HL-60 (cell line): ENCODE data around the gene SEMA3B.

Experiments
- DNase-seq, 2 experiments: peaks; one replicate each; pipeline ENCODE4 v3.0.0-alpha.2; 2010 to 2020; ENCODE audit warnings: low read depth in 1 of 2, low spot score in 1 of 2
- H3K27ac ChIP-seq: fragments of 250-450 bp; sonication (Bioruptor Pico); replicated peaks from 2 replicates; pipeline ENCODE4 v1.5.1; 2020; ENCODE audit warnings: mild to moderate bottlenecking, moderate library complexity
- H3K27me3 ChIP-seq: fragments of 250-450 bp; sonication (Bioruptor Pico); 2 replicates; pipeline ENCODE4 v1.5.1; 2021; ENCODE audit warnings: mild to moderate bottlenecking, moderate library complexity; ENCODE audit not compliant: insufficient read depth, poor library complexity, severe bottlenecking
- H3K4me3 ChIP-seq: replicated peaks from 2 replicates; pipeline ENCODE4 v1.5.1; 2011; ENCODE audit warnings: mild to moderate bottlenecking, control low read depth, low read length; ENCODE audit not compliant: insufficient read depth
- CTCF ChIP-seq: IDR thresholded peaks from one replicate; pipeline ENCODE4 v1.5.1; 2011; ENCODE audit warnings: low read length, control low read depth, inconsistent platforms; ENCODE audit not compliant: insufficient read depth
- GABPA ChIP-seq: IDR thresholded peaks from 2 replicates; pipeline ENCODE4 v1.6.1; 2012; ENCODE audit warnings: low read depth
- POLR2AphosphoS5 ChIP-seq: IDR thresholded peaks from 2 replicates; pipeline ENCODE4 v1.6.1; 2012; ENCODE audit warnings: low read depth
- SPI1 ChIP-seq: IDR thresholded peaks from 2 replicates; pipeline ENCODE4 v1.6.1; 2012; ENCODE audit warnings: low read depth, mild to moderate bottlenecking, borderline replicate concordance
- TF ChIP-seq, protein P1 (sequence below): IDR thresholded peaks from 2 replicates; pipeline ENCODE4 v1.6.1; 2012; ENCODE audit warnings: low read depth; ENCODE audit not compliant: insufficient replicate concordance

Gene SEMA3B

GRCh38 chr3:50221411-50222168, 47.4 kb upstream of the SEMA3B start:
- no peak overlapping the region for H3K27ac ChIP-seq
- no peak overlapping the region for H3K4me3 ChIP-seq
- DNase-seq, result no peak
- TF ChIP-seq, protein P1, sequence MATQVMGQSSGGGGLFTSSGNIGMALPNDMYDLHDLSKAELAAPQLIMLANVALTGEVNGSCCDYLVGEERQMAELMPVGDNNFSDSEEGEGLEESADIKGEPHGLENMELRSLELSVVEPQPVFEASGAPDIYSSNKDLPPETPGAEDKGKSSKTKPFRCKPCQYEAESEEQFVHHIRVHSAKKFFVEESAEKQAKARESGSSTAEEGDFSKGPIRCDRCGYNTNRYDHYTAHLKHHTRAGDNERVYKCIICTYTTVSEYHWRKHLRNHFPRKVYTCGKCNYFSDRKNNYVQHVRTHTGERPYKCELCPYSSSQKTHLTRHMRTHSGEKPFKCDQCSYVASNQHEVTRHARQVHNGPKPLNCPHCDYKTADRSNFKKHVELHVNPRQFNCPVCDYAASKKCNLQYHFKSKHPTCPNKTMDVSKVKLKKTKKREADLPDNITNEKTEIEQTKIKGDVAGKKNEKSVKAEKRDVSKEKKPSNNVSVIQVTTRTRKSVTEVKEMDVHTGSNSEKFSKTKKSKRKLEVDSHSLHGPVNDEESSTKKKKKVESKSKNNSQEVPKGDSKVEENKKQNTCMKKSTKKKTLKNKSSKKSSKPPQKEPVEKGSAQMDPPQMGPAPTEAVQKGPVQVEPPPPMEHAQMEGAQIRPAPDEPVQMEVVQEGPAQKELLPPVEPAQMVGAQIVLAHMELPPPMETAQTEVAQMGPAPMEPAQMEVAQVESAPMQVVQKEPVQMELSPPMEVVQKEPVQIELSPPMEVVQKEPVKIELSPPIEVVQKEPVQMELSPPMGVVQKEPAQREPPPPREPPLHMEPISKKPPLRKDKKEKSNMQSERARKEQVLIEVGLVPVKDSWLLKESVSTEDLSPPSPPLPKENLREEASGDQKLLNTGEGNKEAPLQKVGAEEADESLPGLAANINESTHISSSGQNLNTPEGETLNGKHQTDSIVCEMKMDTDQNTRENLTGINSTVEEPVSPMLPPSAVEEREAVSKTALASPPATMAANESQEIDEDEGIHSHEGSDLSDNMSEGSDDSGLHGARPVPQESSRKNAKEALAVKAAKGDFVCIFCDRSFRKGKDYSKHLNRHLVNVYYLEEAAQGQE, result no peak
- TF ChIP-seq GABPA (no peak), SPI1 (no peak), POLR2AphosphoS5 (no peak), CTCF (no peak)
- H3K27me3 ChIP-seq, result no peaks in the 10 kb centered on the region

- DNase-seq, result no peak
- no peaks in the 10 kb centered on the region for H3K27me3 ChIP-seq
- no peak overlapping the region for H3K4me3 ChIP-seq
- H3K27ac ChIP-seq, result no peak overlapping the region
- TF ChIP-seq CTCF, result no peak
- TF ChIP-seq POLR2AphosphoS5, result no peak
Observed at GRCh38 chr3:50222169-50222528, 46.8 kb upstream of the SEMA3B start.

DNA sequence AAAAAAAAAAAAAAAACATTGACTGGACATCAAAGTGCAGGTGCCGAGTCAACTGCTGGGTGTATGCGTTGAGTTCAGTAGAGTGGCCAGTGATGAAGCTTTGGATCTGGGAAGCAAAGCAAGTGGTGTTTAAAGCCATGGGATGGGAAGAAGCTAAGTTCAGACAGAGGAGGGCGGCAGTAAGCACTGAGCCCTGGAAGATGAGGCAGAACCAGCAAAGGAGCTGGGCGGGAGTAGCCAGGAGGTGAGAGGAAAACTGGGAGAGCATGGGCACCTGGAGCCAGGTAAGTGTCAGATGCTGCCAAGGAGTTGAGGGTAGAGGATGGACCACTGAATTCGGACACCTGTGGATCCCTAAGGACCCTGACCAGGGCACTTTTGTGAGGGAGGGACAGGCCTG, 44.3 kb upstream of the SEMA3B start:
- TF ChIP-seq GABPA (no peak), POLR2AphosphoS5 (no peak), SPI1 (no peak), CTCF (no peak)
- TF ChIP-seq, protein P1, result no peak
- no peak for DNase-seq
- no peaks in the 10 kb centered on the region for H3K27me3 ChIP-seq
- H3K27ac ChIP-seq, result no peak overlapping the region
- H3K4me3 ChIP-seq, result no peak overlapping the region

- TF ChIP-seq POLR2AphosphoS5 (no peak), SPI1 (peak; percentile 6; the same call in 1 of the 2 replicates)
- peak in 1 of 2 experiments; percentile 35 for DNase-seq
- Histone ChIP-seq H3K4me3 (peak overlapping the region; percentile 43), H3K27me3 (no peaks in the 10 kb centered on the region), H3K27ac (no peak overlapping the region)
Observed at GRCh38 chr3:50226888-50227389, 42.0 kb upstream of the SEMA3B start.
